ENCODE data around the gene KLRK1.
A peak's percentile ranks its signal among the peaks of the same experiment; 100 is the strongest.

Gene KLRK1

DNA sequence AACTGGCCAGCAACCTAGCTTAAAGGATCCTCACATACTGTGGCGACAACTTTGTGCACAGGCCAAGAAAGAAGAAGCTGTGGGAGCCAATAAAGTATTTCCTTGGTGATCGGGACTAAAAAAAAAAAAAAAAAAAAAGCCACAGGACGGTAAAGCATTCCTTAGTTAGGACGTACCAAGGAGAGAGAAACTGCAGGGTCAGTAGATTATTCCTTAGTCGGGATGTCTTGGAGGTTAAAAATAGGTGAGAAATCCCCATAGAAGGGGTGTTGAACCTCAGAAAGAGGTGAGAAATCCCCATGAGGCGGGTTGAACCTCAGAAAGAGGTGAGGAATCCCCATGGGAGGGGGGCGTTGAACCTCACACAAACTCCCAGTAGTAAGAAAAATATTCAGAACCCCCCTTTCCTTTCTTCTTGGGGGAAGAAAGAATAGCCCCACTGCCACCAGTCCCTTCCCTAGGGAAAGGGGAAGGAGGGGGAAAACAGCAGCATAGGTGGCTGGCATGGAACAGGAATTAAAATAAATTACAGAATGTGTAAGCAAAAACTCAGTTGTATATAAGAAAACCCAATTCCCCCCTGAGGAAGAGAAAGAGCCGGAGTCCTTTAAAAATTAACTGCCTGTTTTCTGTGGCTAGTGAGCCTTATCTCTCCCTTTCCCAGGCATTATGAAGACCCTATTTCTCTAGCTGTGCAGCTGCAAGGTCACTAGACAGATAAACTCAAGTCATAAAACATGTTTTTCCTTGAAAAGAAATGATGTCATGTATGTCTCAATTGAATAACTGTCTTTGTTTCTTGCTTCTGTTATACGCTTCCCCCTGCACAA, 26.8 kb downstream of the KLRK1 start (continued):
- TF ChIP-seq, protein P1, sequence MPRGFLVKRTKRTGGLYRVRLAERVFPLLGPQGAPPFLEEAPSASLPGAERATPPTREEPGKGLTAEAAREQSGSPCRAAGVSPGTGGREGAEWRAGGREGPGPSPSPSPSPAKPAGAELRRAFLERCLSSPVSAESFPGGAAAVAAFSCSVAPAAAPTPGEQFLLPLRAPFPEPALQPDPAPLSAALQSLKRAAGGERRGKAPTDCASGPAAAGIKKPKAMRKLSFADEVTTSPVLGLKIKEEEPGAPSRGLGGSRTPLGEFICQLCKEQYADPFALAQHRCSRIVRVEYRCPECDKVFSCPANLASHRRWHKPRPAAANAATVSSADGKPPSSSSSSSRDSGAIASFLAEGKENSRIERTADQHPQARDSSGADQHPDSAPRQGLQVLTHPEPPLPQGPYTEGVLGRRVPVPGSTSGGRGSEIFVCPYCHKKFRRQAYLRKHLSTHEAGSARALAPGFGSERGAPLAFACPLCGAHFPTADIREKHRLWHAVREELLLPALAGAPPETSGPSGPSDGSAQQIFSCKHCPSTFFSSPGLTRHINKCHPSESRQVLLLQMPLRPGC (tag by site-specific recombination; IDR thresholded peaks at IDR 0.05) = no peak
- TF ChIP-seq ZNF350 (tag by site-specific recombination; IDR thresholded peaks at IDR 0.05) (no peak), ZNF302 (tag by site-specific recombination; IDR thresholded peaks at IDR 0.05; ENCODE audit: low read depth) (no peak), ZNF2 (tag by site-specific recombination; IDR thresholded peaks at IDR 0.05) (no peak), ZNF830 (tag by site-specific recombination; IDR thresholded peaks at IDR 0.05; ENCODE audit: low read depth) (no peak), ZNF501 (tag by site-specific recombination; IDR thresholded peaks at IDR 0.05) (no peak), BCL11A (tag by site-specific recombination; IDR thresholded peaks at IDR 0.05; ENCODE audit: low read depth) (no peak), EGR2 (tag by site-specific recombination; IDR thresholded peaks at IDR 0.05; ENCODE audit: low read depth) (no peak), ZNF366 (tag by site-specific recombination; conservative IDR thresholded peaks at IDR 0.05) (no peak; the same call in 1 of the 2 replicates), ZEB2 (tag by site-specific recombination; IDR thresholded peaks at IDR 0.05) (0 out of 2 replicates have a peak, but pooled peaks have one; percentile 22), ZNF324 (tag by site-specific recombination; IDR thresholded peaks at IDR 0.05) (no peak), ZNF433 (tag by site-specific recombination; IDR thresholded peaks at IDR 0.05; ENCODE audit: low read depth) (no peak), ZNF398 (tag by site-specific recombination; IDR thresholded peaks at IDR 0.05) (no peak; the same call in 1 of the 2 replicates), TCF7L2 (IDR thresholded peaks at IDR 0.05; ENCODE audit: borderline replicate concordance, low read depth, low read length) (peak; percentile 35; the same call in 1 of the 2 replicates), KLF7 (tag by site-specific recombination; IDR thresholded peaks at IDR 0.05; ENCODE audit: borderline replicate concordance) (no peak), KLF16 (tag by site-specific recombination; IDR thresholded peaks at IDR 0.05) (no peak), BCL6B (tag by site-specific recombination; IDR thresholded peaks at IDR 0.05) (no peak), ZFP3 (tag by site-specific recombination; IDR thresholded peaks at IDR 0.05; ENCODE audit: low read depth) (no peak), ZNF837 (tag by site-specific recombination; IDR thresholded peaks at IDR 0.05) (no peak)
- TF ChIP-seq, protein P2, sequence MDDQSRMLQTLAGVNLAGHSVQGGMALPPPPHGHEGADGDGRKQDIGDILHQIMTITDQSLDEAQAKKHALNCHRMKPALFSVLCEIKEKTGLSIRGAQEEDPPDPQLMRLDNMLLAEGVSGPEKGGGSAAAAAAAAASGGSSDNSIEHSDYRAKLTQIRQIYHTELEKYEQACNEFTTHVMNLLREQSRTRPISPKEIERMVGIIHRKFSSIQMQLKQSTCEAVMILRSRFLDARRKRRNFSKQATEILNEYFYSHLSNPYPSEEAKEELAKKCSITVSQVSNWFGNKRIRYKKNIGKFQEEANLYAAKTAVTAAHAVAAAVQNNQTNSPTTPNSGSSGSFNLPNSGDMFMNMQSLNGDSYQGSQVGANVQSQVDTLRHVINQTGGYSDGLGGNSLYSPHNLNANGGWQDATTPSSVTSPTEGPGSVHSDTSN (CRISPR knock-in tag; IDR thresholded peaks at IDR 0.05) = no peak
- TF ChIP-seq, protein P3, sequence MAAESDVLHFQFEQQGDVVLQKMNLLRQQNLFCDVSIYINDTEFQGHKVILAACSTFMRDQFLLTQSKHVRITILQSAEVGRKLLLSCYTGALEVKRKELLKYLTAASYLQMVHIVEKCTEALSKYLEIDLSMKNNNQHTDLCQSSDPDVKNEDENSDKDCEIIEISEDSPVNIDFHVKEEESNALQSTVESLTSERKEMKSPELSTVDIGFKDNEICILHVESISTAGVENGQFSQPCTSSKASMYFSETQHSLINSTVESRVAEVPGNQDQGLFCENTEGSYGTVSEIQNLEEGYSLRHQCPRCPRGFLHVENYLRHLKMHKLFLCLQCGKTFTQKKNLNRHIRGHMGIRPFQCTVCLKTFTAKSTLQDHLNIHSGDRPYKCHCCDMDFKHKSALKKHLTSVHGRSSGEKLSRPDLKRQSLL (tag by site-specific recombination; IDR thresholded peaks at IDR 0.05) = no peak
- TF ChIP-seq, protein P4, sequence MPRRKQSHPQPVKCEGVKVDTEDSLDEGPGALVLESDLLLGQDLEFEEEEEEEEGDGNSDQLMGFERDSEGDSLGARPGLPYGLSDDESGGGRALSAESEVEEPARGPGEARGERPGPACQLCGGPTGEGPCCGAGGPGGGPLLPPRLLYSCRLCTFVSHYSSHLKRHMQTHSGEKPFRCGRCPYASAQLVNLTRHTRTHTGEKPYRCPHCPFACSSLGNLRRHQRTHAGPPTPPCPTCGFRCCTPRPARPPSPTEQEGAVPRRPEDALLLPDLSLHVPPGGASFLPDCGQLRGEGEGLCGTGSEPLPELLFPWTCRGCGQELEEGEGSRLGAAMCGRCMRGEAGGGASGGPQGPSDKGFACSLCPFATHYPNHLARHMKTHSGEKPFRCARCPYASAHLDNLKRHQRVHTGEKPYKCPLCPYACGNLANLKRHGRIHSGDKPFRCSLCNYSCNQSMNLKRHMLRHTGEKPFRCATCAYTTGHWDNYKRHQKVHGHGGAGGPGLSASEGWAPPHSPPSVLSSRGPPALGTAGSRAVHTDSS (tag by site-specific recombination; IDR thresholded peaks at IDR 0.05) = no peak
- TF ChIP-seq, protein P5, sequence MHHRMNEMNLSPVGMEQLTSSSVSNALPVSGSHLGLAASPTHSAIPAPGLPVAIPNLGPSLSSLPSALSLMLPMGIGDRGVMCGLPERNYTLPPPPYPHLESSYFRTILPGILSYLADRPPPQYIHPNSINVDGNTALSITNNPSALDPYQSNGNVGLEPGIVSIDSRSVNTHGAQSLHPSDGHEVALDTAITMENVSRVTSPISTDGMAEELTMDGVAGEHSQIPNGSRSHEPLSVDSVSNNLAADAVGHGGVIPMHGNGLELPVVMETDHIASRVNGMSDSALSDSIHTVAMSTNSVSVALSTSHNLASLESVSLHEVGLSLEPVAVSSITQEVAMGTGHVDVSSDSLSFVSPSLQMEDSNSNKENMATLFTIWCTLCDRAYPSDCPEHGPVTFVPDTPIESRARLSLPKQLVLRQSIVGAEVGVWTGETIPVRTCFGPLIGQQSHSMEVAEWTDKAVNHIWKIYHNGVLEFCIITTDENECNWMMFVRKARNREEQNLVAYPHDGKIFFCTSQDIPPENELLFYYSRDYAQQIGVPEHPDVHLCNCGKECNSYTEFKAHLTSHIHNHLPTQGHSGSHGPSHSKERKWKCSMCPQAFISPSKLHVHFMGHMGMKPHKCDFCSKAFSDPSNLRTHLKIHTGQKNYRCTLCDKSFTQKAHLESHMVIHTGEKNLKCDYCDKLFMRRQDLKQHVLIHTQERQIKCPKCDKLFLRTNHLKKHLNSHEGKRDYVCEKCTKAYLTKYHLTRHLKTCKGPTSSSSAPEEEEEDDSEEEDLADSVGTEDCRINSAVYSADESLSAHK (tag by site-specific recombination; IDR thresholded peaks at IDR 0.05) = no peak
- TF ChIP-seq, protein P6, sequence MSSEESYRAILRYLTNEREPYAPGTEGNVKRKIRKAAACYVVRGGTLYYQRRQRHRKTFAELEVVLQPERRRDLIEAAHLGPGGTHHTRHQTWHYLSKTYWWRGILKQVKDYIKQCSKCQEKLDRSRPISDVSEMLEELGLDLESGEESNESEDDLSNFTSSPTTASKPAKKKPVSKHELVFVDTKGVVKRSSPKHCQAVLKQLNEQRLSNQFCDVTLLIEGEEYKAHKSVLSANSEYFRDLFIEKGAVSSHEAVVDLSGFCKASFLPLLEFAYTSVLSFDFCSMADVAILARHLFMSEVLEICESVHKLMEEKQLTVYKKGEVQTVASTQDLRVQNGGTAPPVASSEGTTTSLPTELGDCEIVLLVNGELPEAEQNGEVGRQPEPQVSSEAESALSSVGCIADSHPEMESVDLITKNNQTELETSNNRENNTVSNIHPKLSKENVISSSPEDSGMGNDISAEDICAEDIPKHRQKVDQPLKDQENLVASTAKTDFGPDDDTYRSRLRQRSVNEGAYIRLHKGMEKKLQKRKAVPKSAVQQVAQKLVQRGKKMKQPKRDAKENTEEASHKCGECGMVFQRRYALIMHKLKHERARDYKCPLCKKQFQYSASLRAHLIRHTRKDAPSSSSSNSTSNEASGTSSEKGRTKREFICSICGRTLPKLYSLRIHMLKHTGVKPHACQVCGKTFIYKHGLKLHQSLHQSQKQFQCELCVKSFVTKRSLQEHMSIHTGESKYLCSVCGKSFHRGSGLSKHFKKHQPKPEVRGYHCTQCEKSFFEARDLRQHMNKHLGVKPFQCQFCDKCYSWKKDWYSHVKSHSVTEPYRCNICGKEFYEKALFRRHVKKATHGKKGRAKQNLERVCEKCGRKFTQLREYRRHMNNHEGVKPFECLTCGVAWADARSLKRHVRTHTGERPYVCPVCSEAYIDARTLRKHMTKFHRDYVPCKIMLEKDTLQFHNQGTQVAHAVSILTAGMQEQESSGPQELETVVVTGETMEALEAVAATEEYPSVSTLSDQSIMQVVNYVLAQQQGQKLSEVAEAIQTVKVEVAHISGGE (tag by site-specific recombination; conservative IDR thresholded peaks at IDR 0.05; ENCODE audit: low read depth) = no peak

Data from HEK293 (cell line).